Measurements from ENCODE around the gene NETO2.

DNA sequence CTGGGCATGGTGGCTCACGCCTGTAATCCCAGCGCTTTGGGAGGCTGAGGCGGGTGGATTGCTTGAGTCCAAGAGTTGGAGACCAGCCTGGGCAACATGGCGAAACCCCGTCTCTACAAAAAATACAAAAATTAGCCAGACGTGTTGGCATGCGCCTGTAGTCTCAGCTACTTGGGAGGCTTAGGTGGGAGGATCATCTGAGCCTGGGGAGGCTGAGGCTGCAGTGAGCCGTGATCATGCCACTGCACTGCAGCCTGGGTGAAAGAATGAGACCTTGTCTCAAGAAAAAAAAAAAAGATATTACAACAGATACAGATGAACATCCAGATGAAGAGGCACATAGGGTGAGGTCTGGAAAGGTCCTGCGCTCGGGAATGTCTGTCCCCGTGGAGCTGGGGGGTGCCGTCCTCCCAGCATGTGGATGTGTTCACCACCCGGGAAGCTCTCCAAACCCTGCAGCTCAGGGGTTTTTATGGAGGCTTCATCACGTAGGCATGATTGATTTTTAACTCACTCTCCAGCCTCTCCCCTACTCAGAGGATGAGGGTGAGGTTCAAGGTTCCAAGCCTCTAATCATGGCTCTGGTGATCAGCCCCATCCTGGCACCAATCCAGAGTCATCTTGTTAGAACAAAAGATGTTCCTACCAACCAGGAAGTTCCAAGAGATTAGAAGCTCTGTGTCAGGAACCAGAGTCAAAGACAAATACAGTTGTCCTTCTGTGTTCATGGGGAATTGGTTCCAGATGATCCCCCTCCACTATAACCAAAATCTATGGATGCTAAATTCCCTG, 85.3 kb downstream of the NETO2 start:
- TF ChIP-seq, protein P1, sequence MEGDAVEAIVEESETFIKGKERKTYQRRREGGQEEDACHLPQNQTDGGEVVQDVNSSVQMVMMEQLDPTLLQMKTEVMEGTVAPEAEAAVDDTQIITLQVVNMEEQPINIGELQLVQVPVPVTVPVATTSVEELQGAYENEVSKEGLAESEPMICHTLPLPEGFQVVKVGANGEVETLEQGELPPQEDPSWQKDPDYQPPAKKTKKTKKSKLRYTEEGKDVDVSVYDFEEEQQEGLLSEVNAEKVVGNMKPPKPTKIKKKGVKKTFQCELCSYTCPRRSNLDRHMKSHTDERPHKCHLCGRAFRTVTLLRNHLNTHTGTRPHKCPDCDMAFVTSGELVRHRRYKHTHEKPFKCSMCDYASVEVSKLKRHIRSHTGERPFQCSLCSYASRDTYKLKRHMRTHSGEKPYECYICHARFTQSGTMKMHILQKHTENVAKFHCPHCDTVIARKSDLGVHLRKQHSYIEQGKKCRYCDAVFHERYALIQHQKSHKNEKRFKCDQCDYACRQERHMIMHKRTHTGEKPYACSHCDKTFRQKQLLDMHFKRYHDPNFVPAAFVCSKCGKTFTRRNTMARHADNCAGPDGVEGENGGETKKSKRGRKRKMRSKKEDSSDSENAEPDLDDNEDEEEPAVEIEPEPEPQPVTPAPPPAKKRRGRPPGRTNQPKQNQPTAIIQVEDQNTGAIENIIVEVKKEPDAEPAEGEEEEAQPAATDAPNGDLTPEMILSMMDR (IDR thresholded peaks at IDR 0.05) = no peak
- TF ChIP-seq POLR2A (IDR thresholded peaks at IDR 0.05; ENCODE audit: low read depth) = no peak
- TF ChIP-seq POLR2AphosphoS5 (IDR thresholded peaks at IDR 0.05) = no peak
- no peak for TF ChIP-seq EP300 (IDR thresholded peaks at IDR 0.05)

All from esophagus muscularis mucosa (tissue), 4 donors.